GM19438 (cell line): ENCODE results near the gene MRPL27.

Experiments used
- ATAC-seq: cut with Tn5 transposase; IDR thresholded peaks from one replicate; pipeline ENCODE4 v1.9.1; 2021; ENCODE audit warnings: low read depth; ENCODE audit not compliant: unreplicated experiment

MRPL27 gene

GRCh38 chr17:50361561-50362480 is 11.2 kb downstream of the MRPL27 start:
- no peak for ATAC-seq

GRCh38 chr17:50360486-50361115 is 12.4 kb downstream of the MRPL27 start:
- no peak for ATAC-seq

GRCh38 chr17:50359998-50360461 is 13.0 kb downstream of the MRPL27 start:
- no peak for ATAC-seq

GRCh38 chr17:50359005-50359699 is 13.8 kb downstream of the MRPL27 start:
- ATAC-seq, result no peak

GRCh38 chr17:50358177-50358576 is 14.8 kb downstream of the MRPL27 start:
- ATAC-seq, result no peak

GRCh38 chr17:50356892-50357510 is 16.0 kb downstream of the MRPL27 start:
- no peak for ATAC-seq

GRCh38 chr17:50356418-50356817 is 16.6 kb downstream of the MRPL27 start:
- ATAC-seq, result no peak

- no peak for ATAC-seq
Measured at GRCh38 chr17:50355701-50356341, 17.2 kb downstream of the MRPL27 start.

- ATAC-seq, result no peak
Measured at GRCh38 chr17:50355336-50355700, 17.7 kb downstream of the MRPL27 start.

- no peak for ATAC-seq
Measured at GRCh38 chr17:50354776-50355175, 18.2 kb downstream of the MRPL27 start.

- no peak for ATAC-seq
Measured at GRCh38 chr17:50354198-50354597, 18.8 kb downstream of the MRPL27 start.

- ATAC-seq, result no peak
Measured at GRCh38 chr17:50353600-50354195, 19.3 kb downstream of the MRPL27 start.

GRCh38 chr17:50352693-50353599 is 20.0 kb downstream of the MRPL27 start:
- ATAC-seq, result no peak

- ATAC-seq, result no peak
Measured at GRCh38 chr17:50352072-50352692, 20.8 kb downstream of the MRPL27 start.

- no peak for ATAC-seq
Measured at GRCh38 chr17:50350733-50351132, 22.3 kb downstream of the MRPL27 start.

- ATAC-seq, result no peak
Measured at GRCh38 chr17:50349243-50349600, 23.8 kb downstream of the MRPL27 start.

- no peak for ATAC-seq
Measured at GRCh38 chr17:50348522-50349242, 24.3 kb downstream of the MRPL27 start.

GRCh38 chr17:50347894-50348291 is 25.1 kb downstream of the MRPL27 start:
- no peak for ATAC-seq
